ENCODE results near the gene ZFYVE1. TPM values are rescaled to one million over a fixed set of nuclear protein-coding genes. Genes with fewer than 3 reads are reported as not detected.

ZFYVE1 gene
- total RNA-seq, 1 experiment from 2014 or later = 9.0 TPM

GRCh38 chr14:72925815-72926291, 101.1 kb downstream of the ZFYVE1 start:
- Histone ChIP-seq H3F3A (ENCODE audit: insufficient read depth, low read depth) (peaks cover 12% of the 10 kb centered on the region), H3K79me2 (ENCODE audit: low read depth) (peaks cover 23% of the 10 kb centered on the region), H3K36me3 (ENCODE audit: low read depth) (no peaks in the 10 kb centered on the region), H3K9me2 (ENCODE audit: insufficient read depth) (no peaks in the 10 kb centered on the region), H3K4me1 (replicated peaks; ENCODE audit: insufficient read depth) (no peaks in the 10 kb centered on the region), H2AFZ (peak overlapping the region; percentile 86), H4K20me1 (ENCODE audit: insufficient read depth) (0 out of 2 replicates have a peak, but pooled peaks cover 2% of the 10 kb centered on the region), H3K9me3 (ENCODE audit: insufficient read depth, low read depth) (no peaks in the 10 kb centered on the region), H3K27me3 (ENCODE audit: insufficient read depth, low read depth) (no peaks in the 10 kb centered on the region), H3K4me3 (peak overlapping the region; percentile 89; the same call in 1 of the 2 replicates), H3K4me2 (peak overlapping the region; percentile 87), H3K27ac (no peak overlapping the region)
- TF ChIP-seq, protein P1, sequence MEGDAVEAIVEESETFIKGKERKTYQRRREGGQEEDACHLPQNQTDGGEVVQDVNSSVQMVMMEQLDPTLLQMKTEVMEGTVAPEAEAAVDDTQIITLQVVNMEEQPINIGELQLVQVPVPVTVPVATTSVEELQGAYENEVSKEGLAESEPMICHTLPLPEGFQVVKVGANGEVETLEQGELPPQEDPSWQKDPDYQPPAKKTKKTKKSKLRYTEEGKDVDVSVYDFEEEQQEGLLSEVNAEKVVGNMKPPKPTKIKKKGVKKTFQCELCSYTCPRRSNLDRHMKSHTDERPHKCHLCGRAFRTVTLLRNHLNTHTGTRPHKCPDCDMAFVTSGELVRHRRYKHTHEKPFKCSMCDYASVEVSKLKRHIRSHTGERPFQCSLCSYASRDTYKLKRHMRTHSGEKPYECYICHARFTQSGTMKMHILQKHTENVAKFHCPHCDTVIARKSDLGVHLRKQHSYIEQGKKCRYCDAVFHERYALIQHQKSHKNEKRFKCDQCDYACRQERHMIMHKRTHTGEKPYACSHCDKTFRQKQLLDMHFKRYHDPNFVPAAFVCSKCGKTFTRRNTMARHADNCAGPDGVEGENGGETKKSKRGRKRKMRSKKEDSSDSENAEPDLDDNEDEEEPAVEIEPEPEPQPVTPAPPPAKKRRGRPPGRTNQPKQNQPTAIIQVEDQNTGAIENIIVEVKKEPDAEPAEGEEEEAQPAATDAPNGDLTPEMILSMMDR (conservative IDR thresholded peaks at IDR 0.05) = no peak
- BruUV-seq (replicated peaks) = no TSS peak
- no peak for DNase-seq
- POLR2A ChIA-PET (ENCODE audit: unreplicated experiment) = no interaction called here
- intact Hi-C loops (cut with micrococcal nuclease; ENCODE audit: unreplicated experiment) = loop anchor here (1.0 kb wide), 2 partner anchors 35 to 101 kb away; partner anchors contain the start of gene ZFYVE1
- CTCF ChIA-PET = interaction anchor here (0.5 kb wide), 1 partner anchor 644 kb away, joined by 3 read pairs; no protein-coding TSS in a partner anchor

GRCh38 chr14:72925171-72925759, 101.6 kb downstream of the ZFYVE1 start:
- H3K9me3 ChIP-seq (ENCODE audit: insufficient read depth, low read depth) = no peaks in the 10 kb centered on the region
- no peaks in the 10 kb centered on the region for H3K27me3 ChIP-seq (ENCODE audit: insufficient read depth, low read depth)
- H3F3A ChIP-seq (ENCODE audit: insufficient read depth, low read depth) = peaks cover 6% of the 10 kb centered on the region
- peak overlapping the region; percentile 87 for H3K4me2 ChIP-seq
- peak overlapping the region; percentile 86 for H2AFZ ChIP-seq
- TF ChIP-seq, protein P1 (conservative IDR thresholded peaks at IDR 0.05) = no peak
- TF ChIP-seq EZH2 (IDR thresholded peaks at IDR 0.05; ENCODE audit: low read depth) = no peak
- H3K9me2 ChIP-seq (ENCODE audit: insufficient read depth) = no peaks in the 10 kb centered on the region
- H3K36me3 ChIP-seq (ENCODE audit: low read depth) = no peaks in the 10 kb centered on the region
- peaks cover 17% of the 10 kb centered on the region for H3K79me2 ChIP-seq (ENCODE audit: low read depth)
- peak overlapping the region; percentile 89; the same call in 1 of the 2 replicates for H3K4me3 ChIP-seq
- intact Hi-C loops (cut with micrococcal nuclease; ENCODE audit: unreplicated experiment) = no loop called here
- no peaks in the 10 kb centered on the region for H4K20me1 ChIP-seq (ENCODE audit: insufficient read depth)
- ChIA-PET POLR2A (ENCODE audit: unreplicated experiment) (no interaction called here), CTCF (interaction anchor here (0.7 to 1.2 kb wide), 2 partner anchors 22 to 23 kb away, joined by 3 to 8 read pairs; no protein-coding TSS in a partner anchor)
- H3K27ac ChIP-seq = no peak overlapping the region
- no TSS peak for BruUV-seq (replicated peaks)
- no peaks in the 10 kb centered on the region for H3K4me1 ChIP-seq (replicated peaks; ENCODE audit: insufficient read depth)
- no peak for DNase-seq

DNA sequence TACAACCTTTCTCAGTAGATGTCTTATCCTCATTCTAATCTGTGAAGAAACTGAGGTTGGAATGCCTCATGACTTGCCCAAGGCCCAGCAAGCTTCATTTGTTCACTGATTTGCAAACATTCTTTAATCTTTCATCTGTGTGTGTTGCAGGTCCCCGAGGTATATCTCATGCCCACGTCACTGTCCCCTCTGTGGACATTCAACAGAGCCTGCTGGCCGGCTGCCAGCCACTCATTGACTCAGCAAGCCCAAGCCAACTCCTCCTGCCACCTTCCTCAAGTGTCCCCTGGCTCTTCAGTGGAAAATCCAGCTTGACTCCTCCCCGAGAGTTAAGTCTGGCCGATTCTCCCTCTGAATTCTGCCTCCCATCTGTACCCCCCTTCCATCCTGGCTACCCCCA, 102.6 kb downstream of the ZFYVE1 start:
- Histone ChIP-seq H3K4me1 (replicated peaks; ENCODE audit: insufficient read depth) (no peaks in the 10 kb centered on the region), H3K27ac (no peak overlapping the region), H3K79me2 (ENCODE audit: low read depth) (peaks cover 14% of the 10 kb centered on the region), H2AFZ (no peak overlapping the region), H4K20me1 (ENCODE audit: insufficient read depth) (no peaks in the 10 kb centered on the region), H3K4me3 (no peak overlapping the region), H3K4me2 (no peak overlapping the region), H3K36me3 (ENCODE audit: low read depth) (no peaks in the 10 kb centered on the region), H3K9me2 (ENCODE audit: insufficient read depth) (no peaks in the 10 kb centered on the region), H3F3A (ENCODE audit: insufficient read depth, low read depth) (peaks cover 5% of the 10 kb centered on the region), H3K27me3 (ENCODE audit: insufficient read depth, low read depth) (0 out of 2 replicates have a peak, but pooled peaks cover 6% of the 10 kb centered on the region), H3K9me3 (ENCODE audit: insufficient read depth, low read depth) (no peaks in the 10 kb centered on the region)
- DNase-seq = peak; percentile 37
- TF ChIP-seq EZH2 (IDR thresholded peaks at IDR 0.05; ENCODE audit: low read depth) = no peak
- TF ChIP-seq, protein P1 (conservative IDR thresholded peaks at IDR 0.05) = no peak
- CTCF ChIA-PET = interaction anchor here (0.7 to 1.2 kb wide), 2 partner anchors 21 to 24 kb away, joined by 3 to 8 read pairs; no protein-coding TSS in a partner anchor
- intact Hi-C loops (cut with micrococcal nuclease; ENCODE audit: unreplicated experiment) = no loop called here
- BruUV-seq (replicated peaks) = no TSS peak
- POLR2A ChIA-PET (ENCODE audit: unreplicated experiment) = interaction anchor here (0.6 to 0.7 kb wide), 2 partner anchors 134 to 461 kb away, joined by 3 to 8 read pairs; partner anchors contain the start of gene RBM25

Measured in PC-9 (cell line).